Cardiac fibroblast (primary cell): ENCODE results near the gene KDM3A.

Experiments used
- DNase-seq, 2 donors: peaks; one replicate each; pipeline versions ENCODE4 v3.0.0 to v3.0.0-alpha.2; 2010; ENCODE audit warnings: low read depth in 2 of 2
- H3K4me3 ChIP-seq, 2 donors: replicated peaks in 1 of 2; 1 replicate in 1 of 2; 2 replicates in 1 of 2; pipeline ENCODE4 v1.5.1; 2011; ENCODE audit warnings: low read depth in 2 of 2, low read length in 2 of 2, mild to moderate bottlenecking in 2 of 2, moderate library complexity in 1 of 2
- CTCF ChIP-seq: IDR thresholded peaks from one replicate; pipeline ENCODE4 v1.5.1; 2011; ENCODE audit warnings: low read depth, mild to moderate bottlenecking, low read length, inconsistent platforms

KDM3A gene

DNA sequence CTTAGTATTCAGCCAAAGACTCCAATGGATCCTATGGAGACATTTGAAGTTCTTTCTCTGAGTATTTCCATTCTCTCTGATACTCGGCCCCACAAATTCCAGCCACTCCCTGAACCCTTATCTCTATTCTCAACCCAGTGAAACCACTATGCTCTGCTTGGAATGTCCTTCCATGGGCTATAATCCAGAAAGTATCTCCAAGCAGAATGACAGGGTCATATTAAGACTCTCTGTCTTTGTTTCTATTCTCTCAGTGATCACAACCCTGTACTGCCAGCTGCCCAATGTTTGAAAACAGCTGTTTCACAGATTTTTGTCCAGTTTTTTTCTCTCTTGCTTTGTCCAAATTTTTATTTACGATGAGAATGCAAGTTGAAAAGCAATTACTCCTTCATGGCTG is 100.2 kb downstream of the KDM3A start:
- peak in 1 of 2 donors; percentile 56 for DNase-seq
- no peak for TF ChIP-seq CTCF
- H3K4me3 ChIP-seq: no peak overlapping the region
